ENCODE data around the gene TPST1.

DNA sequence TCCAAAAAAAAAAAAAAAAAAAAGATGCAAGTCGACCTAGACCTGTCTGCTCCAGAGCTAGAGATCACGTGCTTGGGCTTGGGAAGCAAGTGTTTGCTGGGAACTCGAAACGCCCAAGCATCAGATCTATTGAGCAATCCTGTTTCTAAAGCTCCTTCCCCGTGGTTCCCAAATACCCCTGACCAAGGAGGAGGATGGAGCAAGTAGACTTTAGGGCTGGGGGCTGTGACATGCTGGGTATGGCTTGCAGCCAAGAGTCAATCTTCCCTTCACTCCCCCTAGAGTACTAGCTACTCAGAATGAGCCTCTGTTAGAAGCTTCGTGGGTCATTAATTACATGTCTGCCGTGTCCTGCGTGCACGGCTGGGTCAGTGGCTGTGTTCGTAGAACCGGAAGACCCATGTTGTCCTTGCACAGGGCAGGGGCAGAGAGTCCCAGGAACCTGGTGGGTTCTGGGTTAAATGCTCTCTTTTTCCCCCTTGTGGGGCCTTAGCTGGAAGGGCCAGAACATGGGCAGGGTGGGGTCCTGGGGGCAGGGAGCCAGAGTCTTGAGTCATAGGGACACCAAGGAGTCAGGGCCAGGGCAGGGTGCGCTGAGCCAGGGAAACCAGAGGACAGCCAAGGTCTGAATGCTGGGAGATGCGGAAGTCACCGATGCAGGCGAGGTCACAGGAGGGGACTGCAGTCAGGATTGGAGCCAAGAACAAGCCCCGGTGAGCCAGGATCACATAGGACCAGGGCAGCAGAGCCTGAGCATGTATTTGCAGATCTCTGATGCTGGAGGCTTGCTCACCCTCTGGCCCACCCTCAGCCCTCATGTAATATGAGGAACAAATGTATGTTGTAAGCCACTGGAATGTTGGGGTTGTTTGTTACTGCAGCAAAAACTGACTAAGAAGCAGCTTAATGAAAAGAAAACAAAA lies 34.6 kb upstream of the TPST1 start:
- TF ChIP-seq EP300 (IDR thresholded peaks at IDR 0.05; ENCODE audit: low read depth) (no peak), POLR2A (IDR thresholded peaks at IDR 0.05) (no peak), POLR2AphosphoS5 (IDR thresholded peaks at IDR 0.05) (no peak)
- TF ChIP-seq, protein P1, sequence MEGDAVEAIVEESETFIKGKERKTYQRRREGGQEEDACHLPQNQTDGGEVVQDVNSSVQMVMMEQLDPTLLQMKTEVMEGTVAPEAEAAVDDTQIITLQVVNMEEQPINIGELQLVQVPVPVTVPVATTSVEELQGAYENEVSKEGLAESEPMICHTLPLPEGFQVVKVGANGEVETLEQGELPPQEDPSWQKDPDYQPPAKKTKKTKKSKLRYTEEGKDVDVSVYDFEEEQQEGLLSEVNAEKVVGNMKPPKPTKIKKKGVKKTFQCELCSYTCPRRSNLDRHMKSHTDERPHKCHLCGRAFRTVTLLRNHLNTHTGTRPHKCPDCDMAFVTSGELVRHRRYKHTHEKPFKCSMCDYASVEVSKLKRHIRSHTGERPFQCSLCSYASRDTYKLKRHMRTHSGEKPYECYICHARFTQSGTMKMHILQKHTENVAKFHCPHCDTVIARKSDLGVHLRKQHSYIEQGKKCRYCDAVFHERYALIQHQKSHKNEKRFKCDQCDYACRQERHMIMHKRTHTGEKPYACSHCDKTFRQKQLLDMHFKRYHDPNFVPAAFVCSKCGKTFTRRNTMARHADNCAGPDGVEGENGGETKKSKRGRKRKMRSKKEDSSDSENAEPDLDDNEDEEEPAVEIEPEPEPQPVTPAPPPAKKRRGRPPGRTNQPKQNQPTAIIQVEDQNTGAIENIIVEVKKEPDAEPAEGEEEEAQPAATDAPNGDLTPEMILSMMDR (IDR thresholded peaks at IDR 0.05), result no peak
